Esophagus squamous epithelium (tissue), 4 donors: ENCODE results near the gene BTBD3.

Source experiments
- POLR2A ChIP-seq, 4 donors: fragments of 450-650 bp; IDR thresholded peaks; one replicate each; pipeline ENCODE4 v1.6.1; 2017; ENCODE audit warnings: antibody characterized with exemption in 4 of 4, mild to moderate bottlenecking in 4 of 4, moderate library complexity in 3 of 4
- TF ChIP-seq, protein P1 (sequence below), 6 experiments: fragments of 450-650 bp in 4 of 6; fragments of 200-600 bp in 2 of 6; sonication (generic) in 2 of 6; IDR thresholded peaks; one replicate each; pipeline ENCODE4 v1.5.1; 2016 to 2019; ENCODE audit warnings: antibody characterized with exemption in 6 of 6, mild to moderate bottlenecking in 4 of 6, moderate library complexity in 4 of 6

DNA sequence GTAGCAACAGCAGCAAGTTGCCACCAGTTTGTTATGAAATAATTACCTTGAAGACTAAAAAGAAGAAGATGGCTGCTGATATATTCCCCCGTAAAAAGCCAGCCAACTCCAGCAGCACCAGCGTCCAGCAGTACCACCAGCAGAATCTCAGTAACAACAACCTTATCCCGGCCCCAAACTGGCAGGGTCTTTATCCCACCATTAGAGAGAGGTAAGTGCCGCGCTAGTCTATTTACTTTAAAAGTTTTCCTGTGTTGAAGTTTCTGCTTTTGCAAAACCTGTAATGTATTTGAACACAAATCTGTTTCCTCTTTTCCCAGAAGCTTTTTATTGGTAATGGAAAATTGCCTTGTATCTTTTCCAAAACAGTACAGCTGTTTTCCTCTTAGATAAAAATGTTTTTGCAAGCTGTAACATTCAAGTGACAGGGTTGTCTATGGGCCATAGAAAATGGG lies 725 bp downstream of the BTBD3 start:
- TF ChIP-seq POLR2A (IDR thresholded peaks at IDR 0.05), result no peak
- TF ChIP-seq, protein P1, sequence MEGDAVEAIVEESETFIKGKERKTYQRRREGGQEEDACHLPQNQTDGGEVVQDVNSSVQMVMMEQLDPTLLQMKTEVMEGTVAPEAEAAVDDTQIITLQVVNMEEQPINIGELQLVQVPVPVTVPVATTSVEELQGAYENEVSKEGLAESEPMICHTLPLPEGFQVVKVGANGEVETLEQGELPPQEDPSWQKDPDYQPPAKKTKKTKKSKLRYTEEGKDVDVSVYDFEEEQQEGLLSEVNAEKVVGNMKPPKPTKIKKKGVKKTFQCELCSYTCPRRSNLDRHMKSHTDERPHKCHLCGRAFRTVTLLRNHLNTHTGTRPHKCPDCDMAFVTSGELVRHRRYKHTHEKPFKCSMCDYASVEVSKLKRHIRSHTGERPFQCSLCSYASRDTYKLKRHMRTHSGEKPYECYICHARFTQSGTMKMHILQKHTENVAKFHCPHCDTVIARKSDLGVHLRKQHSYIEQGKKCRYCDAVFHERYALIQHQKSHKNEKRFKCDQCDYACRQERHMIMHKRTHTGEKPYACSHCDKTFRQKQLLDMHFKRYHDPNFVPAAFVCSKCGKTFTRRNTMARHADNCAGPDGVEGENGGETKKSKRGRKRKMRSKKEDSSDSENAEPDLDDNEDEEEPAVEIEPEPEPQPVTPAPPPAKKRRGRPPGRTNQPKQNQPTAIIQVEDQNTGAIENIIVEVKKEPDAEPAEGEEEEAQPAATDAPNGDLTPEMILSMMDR (IDR thresholded peaks at IDR 0.05), result no peak
